ENCODE measurements around the gene RPS19.

The RPS19 gene

GRCh38 chr19:41863209-41863931 lies 3.3 kb downstream of the RPS19 start:
- TF ChIP-seq REST (IDR thresholded peaks at IDR 0.05; ENCODE audit: insufficient read depth in 1 of 2, low read depth in 2 of 2, low read length in 2 of 2): no peak
- TF ChIP-seq SIN3A (IDR thresholded peaks at IDR 0.05; ENCODE audit: borderline replicate concordance, insufficient read depth, low read length): no peak
- no peak for TF ChIP-seq FOXP2 (optimal IDR thresholded peaks at IDR 0.05; ENCODE audit: borderline replicate concordance, extremely low read depth, extremely low read length, insufficient read depth)
- TF ChIP-seq POLR2AphosphoS5 (IDR thresholded peaks at IDR 0.05; ENCODE audit: low read depth, low read length): no peak
- no peak for TF ChIP-seq TAF1 (IDR thresholded peaks at IDR 0.05; ENCODE audit: borderline replicate concordance, insufficient read depth, low read length)

GRCh38 chr19:41864374-41864773 lies 4.3 kb downstream of the RPS19 start:
- TF ChIP-seq SIN3A (IDR thresholded peaks at IDR 0.05; ENCODE audit: borderline replicate concordance, insufficient read depth, low read length) (no peak), REST (IDR thresholded peaks at IDR 0.05; ENCODE audit: insufficient read depth in 1 of 2, low read depth in 2 of 2, low read length in 2 of 2) (no peak)

DNA sequence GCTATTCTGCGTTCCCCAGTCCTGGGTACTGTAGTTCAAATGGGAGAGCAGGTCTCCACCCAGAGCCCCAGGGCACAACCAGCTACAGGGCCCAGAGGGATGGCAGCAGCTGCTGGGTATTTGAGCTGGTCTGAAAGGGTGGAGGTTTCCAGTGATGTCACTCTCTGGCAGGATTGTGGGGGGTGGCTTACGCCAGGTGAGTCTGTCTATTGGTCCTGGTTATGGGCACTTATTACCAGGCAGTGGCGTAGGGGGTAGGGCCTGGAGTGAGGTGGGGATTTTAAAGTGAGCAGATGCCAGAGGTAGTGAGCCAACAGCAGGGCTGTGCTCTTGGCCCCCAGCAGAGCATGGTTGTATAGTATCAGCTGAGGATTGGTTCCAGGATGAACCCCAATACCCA lies 6.2 kb downstream of the RPS19 start:
- TF ChIP-seq SIN3A (IDR thresholded peaks at IDR 0.05; ENCODE audit: borderline replicate concordance, insufficient read depth, low read length) (no peak), FOXP2 (optimal IDR thresholded peaks at IDR 0.05; ENCODE audit: borderline replicate concordance, extremely low read depth, extremely low read length, insufficient read depth) (no peak), TAF1 (IDR thresholded peaks at IDR 0.05; ENCODE audit: borderline replicate concordance, insufficient read depth, low read length) (no peak)

DNA sequence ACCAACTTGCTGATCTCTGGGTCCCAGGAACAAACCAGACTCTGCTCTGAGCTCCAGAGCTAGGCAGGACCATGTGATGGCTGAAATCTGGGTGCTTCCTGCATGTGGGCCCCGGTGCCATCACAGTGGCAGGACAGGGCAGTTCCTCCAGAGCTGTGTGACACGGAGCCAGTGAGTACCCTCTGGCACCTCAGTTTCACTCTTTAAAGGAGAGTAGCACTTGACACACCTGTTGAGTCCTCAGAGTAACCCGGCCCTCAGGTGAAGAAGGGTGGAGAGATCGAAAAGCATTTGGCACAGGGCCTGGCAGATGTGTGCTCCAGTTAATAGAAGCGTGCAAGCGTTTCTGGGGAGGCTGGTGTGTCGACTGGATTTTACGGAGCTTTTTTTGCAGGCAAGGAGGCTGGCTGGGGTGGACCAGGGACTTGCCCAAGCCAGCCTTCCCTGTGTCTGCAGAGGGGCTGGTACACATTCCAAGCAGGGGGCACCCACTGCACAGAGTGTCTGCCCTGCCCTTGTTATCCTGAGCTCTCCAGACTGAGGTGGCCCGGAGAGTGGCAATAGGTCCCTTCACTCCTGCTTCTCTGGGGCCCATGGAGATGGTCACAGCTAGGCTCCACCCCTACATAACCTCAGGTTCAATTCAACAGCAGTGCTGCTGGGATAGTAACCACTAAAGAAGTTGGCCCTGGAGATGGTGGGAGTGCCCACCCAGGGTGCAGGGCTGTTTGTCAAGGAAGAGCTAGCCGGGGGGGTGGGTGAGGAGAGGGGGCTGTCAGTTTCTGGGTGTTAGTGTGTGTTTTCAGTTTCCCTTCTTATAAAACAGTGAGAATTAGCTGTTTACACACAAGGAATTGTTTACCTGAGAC lies 8.3 kb downstream of the RPS19 start:
- TF ChIP-seq POLR2AphosphoS5 (IDR thresholded peaks at IDR 0.05; ENCODE audit: low read depth, low read length): no peak
- TF ChIP-seq SIN3A (IDR thresholded peaks at IDR 0.05; ENCODE audit: borderline replicate concordance, insufficient read depth, low read length): no peak
- no peak for TF ChIP-seq TAF1 (IDR thresholded peaks at IDR 0.05; ENCODE audit: borderline replicate concordance, insufficient read depth, low read length)
- TF ChIP-seq REST (IDR thresholded peaks at IDR 0.05; ENCODE audit: insufficient read depth in 1 of 2, low read depth in 2 of 2, low read length in 2 of 2): no peak
- TF ChIP-seq FOXP2 (optimal IDR thresholded peaks at IDR 0.05; ENCODE audit: borderline replicate concordance, extremely low read depth, extremely low read length, insufficient read depth): no peak

GRCh38 chr19:41868989-41869300 lies 8.9 kb downstream of the RPS19 start:
- no peak for TF ChIP-seq TAF1 (IDR thresholded peaks at IDR 0.05; ENCODE audit: borderline replicate concordance, insufficient read depth, low read length)
- peak; percentile 14; the same call in 1 of the 2 replicates for TF ChIP-seq POLR2AphosphoS5 (IDR thresholded peaks at IDR 0.05; ENCODE audit: low read depth, low read length)
- TF ChIP-seq SIN3A (IDR thresholded peaks at IDR 0.05; ENCODE audit: borderline replicate concordance, insufficient read depth, low read length): no peak
- TF ChIP-seq FOXP2 (optimal IDR thresholded peaks at IDR 0.05; ENCODE audit: borderline replicate concordance, extremely low read depth, extremely low read length, insufficient read depth): no peak
